ENCODE data around the gene RGL1. TPM values are rescaled to one million over a fixed set of nuclear protein-coding genes. Genes with fewer than 3 reads are reported as not detected.
A peak's percentile ranks its signal among the peaks of the same experiment; 100 is the strongest.

The RGL1 gene
- total and polyA plus RNA-seq, 9 of the 15 experiments (the other 6 are each of a cell fraction or from before 2014, with no cell fraction given): under 0.01 to 0.07 (median 0.04) TPM

GRCh38 chr1:183824291-183824690 lies 19.4 kb downstream of the RGL1 start (continued):
- TF ChIP-seq CTBP1 (IDR thresholded peaks at IDR 0.05; ENCODE audit: borderline replicate concordance): peak; percentile 54; the same call in 1 of the 2 replicates

DNA sequence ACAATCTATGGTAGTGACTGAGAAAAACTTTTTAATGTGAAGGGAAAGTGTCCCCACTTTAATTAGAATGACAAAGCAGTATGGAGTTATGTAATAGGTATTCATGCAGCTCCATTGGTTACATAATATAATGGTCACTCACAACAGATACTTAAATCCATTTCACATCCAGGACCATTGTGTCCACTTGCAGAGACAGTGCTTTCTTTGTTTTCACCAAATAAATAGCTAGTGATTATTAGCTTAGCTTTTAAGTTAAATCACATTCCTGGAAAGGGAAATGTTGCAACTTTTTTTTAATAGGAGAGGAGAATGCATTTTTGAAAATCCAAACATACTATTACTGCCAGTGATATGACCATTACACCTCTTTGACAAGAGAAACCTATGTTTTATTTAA lies 22.9 kb downstream of the RGL1 start:
- no peaks in the 10 kb centered on the region for H3K9me1 ChIP-seq (ENCODE audit: control insufficient read depth, insufficient read depth, low read length)
- BruUV-seq (replicated peaks): no TSS peak
- no peaks in the 10 kb centered on the region for H3K4me1 ChIP-seq (replicated peaks in 1 of 2; ENCODE audit: control insufficient read depth in 2 of 2, insufficient read depth in 2 of 2, low read length in 2 of 2)
- no peaks in the 10 kb centered on the region for H3K79me2 ChIP-seq (ENCODE audit: control insufficient read depth, insufficient read depth, low read length)
- POLR2A ChIA-PET: no interaction called here
- no peak overlapping the region for H3K4me3 ChIP-seq
- no peak overlapping the region for H3K27ac ChIP-seq (ENCODE audit: extremely low read depth, low read depth, low read length)
- intact Hi-C loops (cut with micrococcal nuclease) (no loop called here), in situ Hi-C loops (cut with MboI) (no loop called here)
- no peak for FAIRE-seq
- ATAC-seq: no peak
- no peaks in the 10 kb centered on the region for H3K36me3 ChIP-seq (ENCODE audit: control insufficient read depth, insufficient read depth, low read length)
- no peak for DNase-seq (ENCODE audit: extremely low read depth in 1 of 4, low spot score in 3 of 4)
- no peaks in the 10 kb centered on the region for H3K27me3 ChIP-seq (ENCODE audit: control insufficient read depth in 2 of 2, insufficient read depth in 2 of 2, low read length in 2 of 2)
- H3K4me2 ChIP-seq (ENCODE audit: insufficient read depth, low read length): no peak overlapping the region
- TF ChIP-seq TCF7 (IDR thresholded peaks at IDR 0.05; ENCODE audit: borderline replicate concordance): no peak
- TF ChIP-seq FOXO4 (CRISPR knock-in tag; IDR thresholded peaks at IDR 0.05): no peak
- no peak for TF ChIP-seq TSC22D4 (tag; IDR thresholded peaks at IDR 0.05)
- no peak for TF ChIP-seq BRD4 (IDR thresholded peaks at IDR 0.05)
- no peak for TF ChIP-seq ZNF561 (CRISPR knock-in tag; conservative IDR thresholded peaks at IDR 0.05)
- no peak for TF ChIP-seq IRF9 (tag; IDR thresholded peaks at IDR 0.05)
- no peak for TF ChIP-seq POLR2H (tag; IDR thresholded peaks at IDR 0.05; ENCODE audit: low read depth)
- TF ChIP-seq RNF2 (IDR thresholded peaks at IDR 0.05): no peak
- no peak for TF ChIP-seq KLF13 (tag; IDR thresholded peaks at IDR 0.05; ENCODE audit: borderline replicate concordance, low read depth)
- TF ChIP-seq NCOA6 (IDR thresholded peaks at IDR 0.05): no peak
- no peaks in the 10 kb centered on the region for H3K9me3 ChIP-seq (replicated peaks; ENCODE audit: control insufficient read depth, insufficient read depth, low read depth, low read length)
- H2AFZ ChIP-seq (ENCODE audit: low read depth, low read length): no peak overlapping the region
- H3K9ac ChIP-seq (ENCODE audit: insufficient read depth in 1 of 2, low read depth in 2 of 2, low read length in 2 of 2): no peak overlapping the region
- no peaks in the 10 kb centered on the region for H4K20me1 ChIP-seq (replicated peaks; ENCODE audit: control insufficient read depth, insufficient read depth, low read length)
- CTCF ChIA-PET (ENCODE audit: low intra/inter-chr PET ratio): no interaction called here

Data from K562 (cell line).